GM18873 (cell line): Measurements from ENCODE around the gene PDZRN4.
"Not testable (repeated sequence)": the region's sequence is repeated elsewhere in the genome, so short reads cannot be mapped to it uniquely, and the experiment has no call there.

Source experiments
- ATAC-seq: cut with Tn5 transposase; IDR thresholded peaks from one replicate; pipeline ENCODE4 v1.9.1; 2021; ENCODE audit warnings: mild to moderate bottlenecking, moderate library complexity, moderate number of reproducible peaks; ENCODE audit not compliant: unreplicated experiment, low FRiP score

PDZRN4 gene

DNA sequence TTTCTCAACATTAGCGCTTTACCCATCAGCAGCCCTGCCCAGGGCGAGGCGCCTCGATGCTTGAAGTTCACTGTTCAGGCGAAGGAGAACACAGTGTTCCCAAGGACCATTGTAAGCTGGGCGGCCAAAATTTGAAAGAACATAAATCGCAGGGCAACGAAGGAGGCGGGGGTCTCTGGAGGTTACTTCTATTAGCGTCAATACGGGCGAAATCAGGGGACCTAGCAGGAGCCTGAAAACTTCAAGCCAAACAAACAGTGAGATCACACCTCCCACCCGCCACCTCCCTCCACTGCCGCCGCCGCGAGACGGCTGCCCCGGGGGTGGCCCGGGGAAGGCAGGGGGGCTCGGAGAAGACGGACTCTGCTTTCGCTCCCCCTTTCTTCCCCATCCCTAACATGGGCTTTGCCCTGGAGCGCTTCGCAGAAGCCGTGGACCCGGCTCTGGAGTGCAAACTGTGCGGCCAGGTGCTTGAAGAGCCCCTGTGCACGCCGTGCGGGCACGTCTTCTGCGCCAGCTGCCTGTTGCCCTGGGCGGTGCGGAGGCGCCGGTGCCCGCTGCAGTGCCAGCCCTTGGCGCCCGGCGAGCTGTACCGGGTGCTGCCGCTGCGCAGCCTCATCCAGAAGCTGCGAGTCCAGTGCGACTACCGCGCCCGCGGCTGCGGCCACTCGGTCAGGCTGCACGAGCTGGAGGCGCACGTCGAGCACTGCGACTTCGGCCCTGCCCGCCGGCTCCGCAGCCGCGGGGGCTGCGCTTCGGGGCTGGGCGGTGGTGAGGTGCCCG, at the start of gene PDZRN4:
Gene PDZRN4 (plus strand): TSS at position 263 of the 783 bp plus-strand sequence.
- ATAC-seq = no peak

DNA sequence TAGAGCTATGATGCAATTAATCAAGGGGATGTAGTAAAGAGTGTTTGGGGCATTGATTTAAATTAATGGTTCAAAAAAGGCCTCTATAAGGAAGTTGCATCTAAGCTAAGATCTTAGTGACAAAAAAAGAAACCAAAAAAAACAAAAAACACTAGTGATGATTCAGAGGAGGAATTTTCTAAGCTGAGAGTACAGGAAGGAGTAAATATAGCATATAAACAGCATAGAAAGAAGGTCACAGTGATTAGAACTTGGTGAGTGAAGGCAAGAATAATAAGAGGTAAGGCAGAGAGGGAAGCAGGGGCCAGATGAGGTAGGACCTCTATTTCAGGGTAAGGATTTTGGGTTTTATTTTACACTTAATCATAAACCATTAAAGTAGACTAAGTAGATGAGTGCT, 48.0 kb upstream of the PDZRN4 start:
- no peak for ATAC-seq

GRCh38 chr12:41141104-41141503, 47.0 kb upstream of the PDZRN4 start:
- ATAC-seq = no peak

DNA sequence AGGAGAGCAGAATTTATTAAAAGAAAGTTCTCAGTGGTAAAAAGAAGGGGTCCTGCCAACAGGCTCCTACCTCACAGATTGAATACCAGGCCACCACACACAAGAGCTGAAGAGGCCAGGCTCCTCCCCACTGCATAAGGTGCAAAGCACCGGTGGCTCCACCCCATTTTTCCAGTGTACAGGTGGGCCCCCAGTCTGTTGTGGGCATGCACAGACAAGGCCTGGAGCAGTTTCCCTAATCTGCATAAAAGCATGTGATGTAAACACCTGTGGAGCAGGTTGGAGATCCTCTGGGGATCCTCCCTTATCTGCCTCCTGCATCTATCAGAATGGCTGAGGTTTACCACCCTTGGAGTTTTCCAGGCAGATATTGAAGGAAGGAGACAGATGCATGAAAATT, 45.7 kb upstream of the PDZRN4 start:
- no peak for ATAC-seq

DNA sequence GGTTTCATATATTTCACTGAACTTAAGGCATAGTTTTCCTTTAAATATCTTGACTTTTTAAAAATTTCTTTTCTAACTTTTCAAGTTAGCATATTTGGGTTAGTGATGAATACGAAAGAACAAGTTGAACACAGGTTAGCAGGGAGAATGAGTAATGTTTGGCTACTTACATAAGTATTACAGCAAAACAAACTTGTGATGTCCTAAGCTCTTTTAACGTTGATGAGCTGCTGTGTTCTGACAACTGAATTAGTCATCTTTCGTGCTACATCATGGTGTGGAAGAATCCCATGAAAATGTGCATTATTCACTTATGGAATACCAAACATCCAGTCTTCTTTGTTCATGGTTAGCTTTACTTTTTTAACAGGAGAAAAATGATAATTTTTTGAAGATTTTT, 36.3 kb upstream of the PDZRN4 start:
- no peak for ATAC-seq

DNA sequence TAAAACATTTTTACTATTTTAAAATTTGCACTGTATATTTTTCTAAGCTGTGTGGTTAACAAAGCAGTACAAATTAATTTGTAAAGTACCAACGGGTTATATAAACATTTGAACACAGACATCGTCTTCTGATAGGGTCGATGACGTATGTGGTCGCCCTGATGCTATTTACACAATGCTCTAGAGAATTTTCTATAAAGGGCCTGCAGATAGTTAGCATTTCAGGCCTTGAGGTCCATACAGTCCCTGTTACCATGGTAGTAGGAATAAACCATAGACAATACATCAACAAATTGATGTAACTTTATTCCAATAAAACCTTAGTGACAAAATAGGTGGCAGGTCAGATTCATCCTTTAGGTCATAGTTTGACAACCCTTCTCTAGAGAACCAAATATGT, 25.7 kb upstream of the PDZRN4 start:
- ATAC-seq = no peak

DNA sequence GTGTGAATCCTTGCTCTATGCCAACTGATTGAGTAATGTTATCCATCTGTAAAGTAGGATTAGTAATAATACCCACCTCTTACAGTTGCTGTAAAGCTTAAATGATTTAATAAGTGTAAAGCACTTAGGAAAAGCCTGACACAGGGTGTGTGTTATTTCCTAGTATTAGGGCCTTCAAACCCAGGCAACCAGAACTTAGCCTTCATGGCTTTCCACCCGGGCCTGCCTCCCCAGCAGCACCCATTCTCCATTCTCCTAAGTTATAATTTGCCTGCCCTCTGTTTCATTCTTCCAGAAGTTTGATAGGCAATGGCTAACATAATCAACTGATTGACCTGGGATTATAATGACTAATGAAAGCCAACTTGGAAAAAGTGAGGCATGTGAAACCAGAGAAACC, 20.4 kb upstream of the PDZRN4 start:
- no peak for ATAC-seq

- ATAC-seq = no peak
Measured at GRCh38 chr12:41174602-41175001, 13.5 kb upstream of the PDZRN4 start.

DNA sequence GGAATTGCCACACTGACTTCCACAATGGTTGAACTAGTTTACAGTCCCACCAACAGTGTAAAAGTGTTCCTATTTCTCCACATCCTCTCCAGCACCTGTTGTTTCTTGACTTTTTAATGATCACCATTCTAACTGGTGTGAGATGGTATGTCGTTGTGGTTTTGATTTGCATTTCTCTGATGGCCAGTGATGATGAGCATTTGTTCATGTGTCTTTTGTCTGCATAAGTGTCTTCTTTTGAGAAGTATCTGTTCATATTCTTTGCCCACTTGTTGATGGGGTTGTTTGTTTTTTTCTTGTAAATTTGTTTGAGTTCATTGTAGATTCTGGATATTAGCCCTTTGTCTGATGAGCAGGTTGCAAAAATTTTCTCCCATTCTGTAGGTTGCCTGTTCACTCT, 8.6 kb upstream of the PDZRN4 start:
- ATAC-seq = not testable (repeated sequence)

- no peak for ATAC-seq
Measured at GRCh38 chr12:41184864-41185263, 3.3 kb upstream of the PDZRN4 start.

- ATAC-seq = no peak
Measured at GRCh38 chr12:41186026-41186425, 2.1 kb upstream of the PDZRN4 start.

DNA sequence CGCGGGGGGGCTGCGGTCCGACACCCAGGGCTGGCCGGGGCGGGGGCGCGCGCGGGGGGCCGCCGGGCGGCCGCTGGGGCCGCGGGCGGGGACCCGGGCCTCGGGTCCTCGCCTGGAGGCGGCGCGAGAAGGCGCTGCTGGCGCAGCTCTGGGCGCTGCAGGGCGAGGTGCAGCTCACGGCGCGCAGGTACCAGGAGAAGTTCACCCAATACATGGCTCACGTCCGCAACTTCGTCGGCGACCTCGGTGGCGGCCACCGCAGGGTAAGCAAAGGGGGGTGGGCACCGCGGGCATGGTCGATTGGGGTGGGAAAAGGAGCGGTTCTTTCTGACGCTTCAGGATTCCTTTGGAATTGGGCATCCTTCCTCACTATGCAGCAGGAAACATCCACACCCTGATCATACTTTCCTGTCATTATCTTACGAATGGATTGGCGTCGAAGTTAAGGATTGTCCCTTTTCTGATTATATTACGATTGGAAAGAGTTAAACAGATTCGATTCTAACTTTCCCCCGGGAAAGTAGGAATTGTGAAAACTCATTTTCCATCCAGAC, 798 bp downstream of the PDZRN4 start:
- no peak for ATAC-seq

GRCh38 chr12:41189395-41190251, 1.5 kb downstream of the PDZRN4 start:
- no peak for ATAC-seq

- no peak for ATAC-seq
Measured at GRCh38 chr12:41190338-41190737, 2.2 kb downstream of the PDZRN4 start.

DNA sequence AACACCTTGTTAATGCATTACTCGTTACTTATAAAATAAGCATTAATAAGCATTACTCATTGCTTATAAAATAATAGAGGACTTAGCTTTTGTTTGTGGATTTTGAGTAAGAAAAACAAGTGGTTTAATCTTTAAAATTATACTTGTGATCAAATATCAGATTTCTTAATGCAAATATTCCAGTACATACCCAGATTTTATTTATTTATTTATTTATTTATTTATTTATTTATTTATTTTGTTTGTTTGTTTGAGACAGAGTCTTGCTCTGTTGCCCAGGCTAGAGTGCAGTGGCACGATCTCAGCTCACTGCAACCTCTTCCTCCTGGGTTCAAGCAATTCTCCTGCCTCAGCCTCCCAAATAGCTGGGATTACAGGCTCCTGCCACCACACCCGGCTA, 3.4 kb downstream of the PDZRN4 start:
- not testable (repeated sequence) for ATAC-seq

- no peak for ATAC-seq
Measured at GRCh38 chr12:41193311-41193710, 5.2 kb downstream of the PDZRN4 start.

DNA sequence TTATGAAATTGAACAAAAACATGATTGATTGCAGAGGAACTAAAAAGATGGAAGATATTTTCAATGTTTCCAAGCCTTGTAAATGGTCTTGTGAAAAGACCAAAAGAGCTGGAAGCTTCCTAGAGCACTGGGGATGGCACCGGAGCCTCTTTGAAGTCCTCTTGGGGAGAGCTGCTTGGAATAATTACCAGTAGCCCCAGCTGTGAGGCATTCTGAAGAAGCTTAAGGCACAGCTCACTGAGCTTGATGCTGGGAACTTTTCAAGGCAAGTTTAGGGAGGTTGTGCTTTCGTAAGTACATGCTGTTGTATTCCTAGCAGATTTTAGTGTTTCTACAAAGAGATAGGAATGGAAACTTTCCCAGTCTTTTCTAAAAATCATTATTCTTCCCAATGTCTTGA, 13.9 kb downstream of the PDZRN4 start:
- ATAC-seq = no peak

DNA sequence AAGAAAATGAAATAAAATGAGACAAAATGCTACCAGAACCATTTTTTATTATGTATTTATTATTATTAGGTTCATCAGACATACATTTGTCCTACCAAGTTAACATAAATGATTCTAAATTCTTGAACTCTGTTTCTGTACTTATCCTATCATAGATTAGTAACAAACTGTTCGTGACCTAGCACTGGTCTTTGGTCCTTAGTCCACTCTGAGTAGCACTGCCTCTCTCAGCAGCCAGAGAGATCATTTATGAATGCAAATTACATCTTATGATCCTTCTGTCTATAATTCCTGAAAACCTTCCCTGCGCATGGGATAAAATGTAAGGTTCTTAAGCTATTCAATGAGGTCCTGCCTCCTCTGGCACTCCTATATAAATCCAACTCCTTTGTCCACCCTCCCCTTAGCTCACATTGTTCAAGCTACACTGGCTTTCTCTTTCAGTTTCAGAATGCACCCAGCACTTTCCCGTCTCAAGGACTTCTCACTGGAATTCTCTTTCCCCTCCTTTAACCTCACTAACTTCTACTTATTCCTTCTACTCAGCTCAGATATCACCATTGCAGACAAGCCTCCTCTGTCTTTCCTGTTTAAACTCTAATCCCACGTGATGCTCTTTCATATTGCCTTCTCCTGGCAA, 17.1 kb downstream of the PDZRN4 start:
- no peak for ATAC-seq

DNA sequence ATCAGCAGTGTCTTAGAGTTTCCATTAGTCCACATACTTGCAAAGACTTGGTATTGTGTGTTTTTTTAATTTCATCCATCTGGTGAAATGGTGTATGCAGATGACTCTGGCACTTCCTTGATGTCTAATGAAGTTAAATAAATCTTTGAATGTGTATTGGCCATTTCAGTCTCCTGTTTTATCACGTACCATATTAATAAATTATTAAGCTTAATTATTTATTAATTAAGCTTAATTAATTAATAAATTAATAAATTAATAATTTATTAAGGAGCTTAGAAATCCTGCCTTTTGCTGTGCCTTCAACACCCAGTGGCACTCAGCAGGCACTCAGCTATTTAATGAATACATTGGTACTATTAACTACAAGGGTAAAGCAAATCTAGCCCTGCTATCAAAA, 18.2 kb downstream of the PDZRN4 start:
- no peak for ATAC-seq

DNA sequence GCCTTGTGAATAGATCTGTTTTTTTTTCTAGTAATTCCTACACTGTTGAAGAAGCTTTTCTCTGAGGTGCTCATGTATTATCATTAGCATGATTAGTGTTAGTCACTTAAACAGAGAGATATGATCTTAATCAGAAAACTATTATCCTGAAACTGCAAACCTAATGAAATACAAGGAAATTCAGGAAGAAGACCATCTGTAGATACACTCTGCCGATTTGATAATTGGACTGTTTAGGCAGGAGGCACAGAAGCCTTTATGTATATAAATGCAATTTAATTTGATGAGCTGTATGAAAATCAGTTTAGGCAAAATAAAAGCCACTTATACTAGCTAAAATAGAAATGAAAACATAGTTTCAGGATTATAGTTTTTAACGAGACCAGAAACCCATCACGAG, 23.3 kb downstream of the PDZRN4 start:
- ATAC-seq = no peak

DNA sequence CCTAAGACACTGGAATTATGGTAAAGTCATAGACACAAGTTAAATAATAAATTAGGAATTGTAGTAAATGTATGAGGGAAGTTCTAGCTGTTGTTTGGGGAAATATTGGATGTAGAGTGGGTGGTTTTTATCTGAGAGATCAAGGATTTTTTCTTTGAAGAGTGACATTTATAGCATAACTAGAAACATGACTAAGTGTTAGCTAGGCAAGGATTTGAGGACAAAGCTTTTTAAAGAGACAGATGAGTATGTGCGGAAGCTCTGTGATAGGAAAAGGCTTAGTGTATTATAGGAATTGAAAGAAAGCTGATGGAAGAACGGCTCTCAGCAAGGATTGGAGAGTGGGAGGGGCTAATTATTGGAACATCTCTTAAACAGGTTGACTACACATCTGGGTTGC, 24.5 kb downstream of the PDZRN4 start:
- ATAC-seq = no peak
